AG04449 (cell line): Measurements from ENCODE around the gene HTATSF1.

Experiments used
- CTCF ChIA-PET: fragments of 350-600 bp; formaldehyde crosslinking; extraction: SDS; loops from one replicate; lab custom pipeline; 2021; ENCODE audit warnings: antibody characterized with exemption; lab: Yijun Ruan, JAX
- POLR2A ChIA-PET: fragments of 400-600, 350-600 bp; formaldehyde crosslinking; extraction: SDS; loops from one replicate; lab custom pipeline; 2020; ENCODE audit warnings: antibody characterized with exemption, inconsistent platforms; lab: Yijun Ruan, JAX
- DNase-seq: peaks from one replicate; pipeline ENCODE4 v3.0.0-alpha.2; 2010; ENCODE audit warnings: low read depth, low spot score
- H3K4me3 ChIP-seq: 2 replicates; pipeline ENCODE4 v1.5.1; 2011; ENCODE audit warnings: low read depth, mild to moderate bottlenecking, control low read depth, low read length
- CTCF ChIP-seq: IDR thresholded peaks from one replicate; pipeline ENCODE4 v1.5.1; 2011; ENCODE audit warnings: mild to moderate bottlenecking, moderate library complexity, low read length, control low read depth, inconsistent platforms; ENCODE audit not compliant: insufficient read depth; ENCODE audit errors: missing control alignments

HTATSF1 gene

GRCh38 chrX:136456133-136456532 lies 41.3 kb upstream of the HTATSF1 start:
- TF ChIP-seq CTCF, result no peak
- ChIA-PET POLR2A (no interaction called here), CTCF (no interaction called here)
- H3K4me3 ChIP-seq, result no peak overlapping the region
- DNase-seq, result no peak

GRCh38 chrX:136457303-136457917 lies 40.0 kb upstream of the HTATSF1 start:
- no peak overlapping the region for H3K4me3 ChIP-seq
- no peak for TF ChIP-seq CTCF
- POLR2A ChIA-PET, result no interaction called here
- CTCF ChIA-PET, result no interaction called here
- DNase-seq, result no peak

GRCh38 chrX:136464589-136464988 lies 32.8 kb upstream of the HTATSF1 start:
- DNase-seq, result no peak
- ChIA-PET POLR2A (no interaction called here), CTCF (no interaction called here)
- TF ChIP-seq CTCF, result no peak
- no peak overlapping the region for H3K4me3 ChIP-seq

GRCh38 chrX:136467303-136467702 lies 30.1 kb upstream of the HTATSF1 start:
- no peak overlapping the region for H3K4me3 ChIP-seq
- ChIA-PET CTCF (no interaction called here), POLR2A (no interaction called here)
- TF ChIP-seq CTCF, result no peak
- no peak for DNase-seq

GRCh38 chrX:136468391-136469103 lies 28.8 kb upstream of the HTATSF1 start:
- ChIA-PET POLR2A (interaction anchor here (0.9 kb wide), 1 partner anchor 11 kb away, joined by 3 read pairs; no protein-coding TSS in a partner anchor), CTCF (no interaction called here)
- no peak for DNase-seq

More at GRCh38 chrX:136468391-136469103, 28.8 kb upstream of the HTATSF1 start:
- H3K4me3 ChIP-seq, result no peak overlapping the region
- TF ChIP-seq CTCF, result no peak
